GM18909 (cell line): ENCODE results near the gene CHD5.
"Not testable (repeated sequence)": the region's sequence is repeated elsewhere in the genome, so short reads cannot be mapped to it uniquely, and the experiment has no call there.

Experiments
- ATAC-seq: cut with Tn5 transposase; IDR thresholded peaks from one replicate; pipeline ENCODE4 v1.9.1; 2021; ENCODE audit warnings: mild to moderate bottlenecking; ENCODE audit not compliant: unreplicated experiment, poor library complexity

The CHD5 gene

DNA sequence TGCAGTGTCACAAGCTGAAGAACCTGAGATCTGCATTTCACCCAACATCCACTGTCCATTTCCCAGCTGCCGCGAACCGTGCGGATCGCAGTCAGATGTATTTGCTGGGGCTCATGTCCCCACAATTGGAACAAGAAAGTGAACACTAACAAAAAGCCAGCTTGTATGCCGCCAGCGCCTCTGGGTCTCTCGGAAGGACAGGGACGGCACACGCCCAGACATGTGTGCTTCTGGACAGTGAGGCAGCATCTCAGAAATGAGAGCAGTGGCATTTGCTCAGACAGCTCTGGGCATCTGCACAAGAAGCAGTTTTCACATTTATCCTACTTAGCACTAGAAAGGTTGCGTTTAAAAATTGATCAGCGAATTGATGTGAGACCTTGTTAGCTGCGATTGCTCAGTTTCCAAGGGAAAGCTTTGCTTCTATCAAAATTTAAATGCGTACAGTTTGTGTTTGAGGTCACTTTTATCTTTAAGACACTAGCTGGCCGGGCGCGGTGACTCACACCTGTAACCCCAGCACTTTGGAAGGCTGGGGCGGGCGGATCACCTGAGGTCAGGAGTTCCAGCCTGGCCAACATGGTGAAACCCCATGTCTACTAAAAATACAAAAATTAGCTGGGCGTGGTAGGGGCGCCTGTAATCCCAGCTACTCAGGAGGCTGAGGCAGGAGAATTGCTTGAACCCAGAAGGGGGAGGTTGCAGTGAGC lies 105.8 kb downstream of the CHD5 start:
- no peak for ATAC-seq

DNA sequence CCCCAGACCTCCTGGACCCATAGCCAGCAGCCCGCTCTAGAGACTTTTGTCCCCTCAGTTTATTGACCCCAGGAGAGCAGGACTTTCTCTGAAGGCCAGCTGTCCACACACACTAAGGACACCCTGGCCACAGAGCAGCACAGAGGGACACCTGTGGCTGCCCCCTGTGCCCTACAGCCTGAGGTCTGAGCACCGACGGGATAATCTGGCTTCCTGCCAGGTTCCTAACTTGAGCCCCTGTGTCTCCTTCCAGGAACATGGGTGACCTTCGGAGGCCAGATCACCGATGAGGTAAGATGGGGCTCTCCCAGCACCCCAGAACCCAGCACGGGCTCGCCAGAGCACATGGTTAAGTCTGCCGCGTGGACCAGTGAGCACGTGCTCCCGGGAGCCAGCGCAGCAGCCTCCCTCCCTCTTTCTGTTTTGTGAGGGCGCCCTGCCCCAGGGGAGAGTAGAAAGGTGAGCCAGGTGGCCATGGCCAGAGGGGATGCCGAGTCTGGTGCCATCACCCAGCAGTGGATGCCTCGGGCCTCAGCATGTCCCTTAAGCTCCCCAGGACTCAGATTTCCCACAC lies 106.6 kb downstream of the CHD5 start:
- ATAC-seq = no peak

DNA sequence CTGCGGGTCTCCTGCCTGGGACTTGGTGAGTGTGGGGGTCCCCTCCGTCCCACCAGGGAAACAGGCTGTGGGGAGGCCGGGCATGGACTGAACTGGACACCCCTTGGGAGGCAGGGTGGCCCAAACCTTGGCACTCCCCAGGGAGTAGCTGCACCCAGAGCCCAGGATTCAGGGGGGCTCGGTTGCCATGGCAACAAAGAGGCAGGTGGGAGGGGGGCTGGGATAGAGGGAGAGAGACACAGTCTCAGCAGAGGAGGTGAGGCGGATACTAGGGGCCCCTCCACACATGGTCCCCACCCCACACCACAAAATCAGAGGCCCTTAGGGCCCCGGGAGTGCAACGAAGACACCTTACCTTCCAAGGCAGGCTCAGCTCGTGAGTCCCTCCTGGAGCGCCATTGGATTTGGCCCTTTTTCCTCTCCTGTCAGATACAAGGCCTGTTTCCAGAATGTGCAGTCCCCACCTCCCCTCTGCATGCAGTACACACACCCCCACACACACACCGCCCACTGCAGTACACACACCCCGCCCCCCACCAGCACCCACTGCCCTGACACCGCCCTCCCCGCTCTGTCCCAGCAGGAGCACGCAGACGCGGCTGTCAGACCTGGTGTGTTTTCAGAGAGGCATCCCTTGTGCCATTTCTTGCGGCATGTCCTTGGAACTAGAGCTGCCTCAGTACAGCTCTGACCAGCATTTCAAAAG lies 107.2 kb downstream of the CHD5 start:
- no peak for ATAC-seq

DNA sequence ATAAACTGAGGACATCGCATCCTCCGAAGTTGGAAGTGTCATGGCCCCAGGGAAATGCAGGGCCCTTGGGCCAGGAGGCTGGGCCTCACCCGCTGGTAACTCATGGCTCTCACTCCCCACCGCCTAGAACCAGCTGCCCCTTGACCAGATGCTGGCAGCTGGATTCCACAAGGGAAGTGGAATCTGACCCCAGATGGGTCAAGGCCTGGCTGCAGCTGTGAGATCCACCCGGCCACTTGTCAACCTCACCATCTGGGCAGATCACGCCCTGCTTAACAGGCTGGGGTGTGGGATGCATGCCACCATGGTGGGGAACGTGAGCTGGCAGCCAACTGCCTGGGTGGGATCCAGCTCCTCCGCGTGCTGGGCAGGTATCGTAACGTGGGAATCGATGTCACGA lies 108.9 kb downstream of the CHD5 start:
- ATAC-seq = no peak

DNA sequence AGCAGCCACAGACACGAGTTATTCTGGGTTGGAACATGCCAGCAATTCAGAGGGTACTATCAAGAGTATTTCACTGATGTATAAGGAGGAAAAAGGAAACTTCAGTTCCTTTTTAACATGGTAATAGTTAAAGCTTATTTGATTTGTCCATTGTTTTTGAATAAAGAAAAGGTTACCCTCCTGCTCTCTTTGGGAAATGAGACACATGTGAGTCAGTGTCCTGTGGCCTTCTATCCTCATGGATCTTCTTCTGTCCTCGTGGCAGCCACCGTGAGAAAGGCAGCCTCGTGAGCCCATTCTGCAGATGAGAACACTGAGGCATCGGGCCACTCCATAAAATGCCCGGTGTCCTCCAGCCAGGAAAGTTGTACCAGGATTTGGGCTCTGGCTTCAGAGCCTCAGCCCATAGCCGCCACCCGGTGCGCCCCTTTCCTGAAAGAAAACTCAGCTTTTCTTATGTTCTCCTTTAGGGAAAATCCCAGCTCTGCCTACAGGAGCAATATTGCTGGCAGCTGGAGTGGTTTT lies 109.6 kb downstream of the CHD5 start:
- ATAC-seq = no peak

DNA sequence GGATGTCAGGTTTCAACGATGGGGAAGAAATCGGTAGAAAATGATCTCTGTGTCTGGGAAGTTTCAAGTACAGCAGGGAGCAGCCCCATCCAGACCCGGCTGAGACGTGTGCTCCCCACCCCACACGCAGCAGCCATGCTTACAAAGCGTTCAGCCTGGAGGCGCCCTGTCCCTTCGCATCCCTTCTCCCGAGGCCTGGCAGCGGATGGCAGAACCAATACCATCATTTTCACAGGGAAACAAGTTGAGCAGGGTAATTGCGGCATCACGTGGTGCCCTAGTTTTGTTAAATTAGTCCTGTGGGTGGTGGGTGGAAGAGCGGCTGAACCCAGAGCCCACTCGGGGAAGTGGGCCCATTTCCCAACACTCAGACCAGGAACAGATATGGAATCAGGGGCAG lies 110.5 kb downstream of the CHD5 start:
- no peak for ATAC-seq

DNA sequence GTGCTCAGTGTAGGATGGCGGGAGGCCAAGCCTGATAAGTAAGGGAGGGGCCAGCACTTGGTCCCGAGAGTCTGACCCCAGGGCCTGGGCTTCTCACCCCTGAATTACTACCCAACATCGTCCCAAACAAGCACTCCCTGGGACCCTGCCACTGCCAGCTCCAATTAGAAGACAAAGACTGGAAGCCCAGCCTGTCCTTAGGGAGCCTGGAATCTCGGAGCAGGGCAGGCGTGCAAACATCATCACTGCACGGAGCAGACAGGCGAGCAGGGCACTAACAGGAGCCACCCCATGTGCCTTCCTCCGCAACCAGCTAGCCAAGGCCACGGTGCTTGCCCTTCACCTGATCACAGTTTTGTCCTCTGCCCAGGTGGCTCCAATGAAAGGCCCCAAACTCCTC lies 111.2 kb downstream of the CHD5 start:
- no peak for ATAC-seq

DNA sequence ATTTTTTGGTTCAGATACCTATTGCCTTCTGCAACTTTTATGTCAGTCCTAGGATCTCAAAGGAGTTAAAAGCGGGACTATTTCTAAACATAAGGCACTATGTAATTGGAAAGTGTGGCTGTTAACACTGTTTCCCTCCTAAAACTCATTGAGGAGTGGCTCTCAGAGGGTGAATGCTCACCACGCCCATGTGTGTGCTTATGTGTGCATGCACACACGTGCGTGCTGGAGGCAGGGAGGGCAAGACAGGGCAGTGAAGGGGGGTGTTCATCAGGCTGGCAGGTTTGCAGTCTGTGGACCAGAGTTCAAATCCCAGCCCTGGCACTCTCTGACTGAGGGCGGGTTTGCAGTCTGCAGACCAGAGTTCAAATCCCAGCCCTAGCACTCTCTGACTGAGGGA lies 112.0 kb downstream of the CHD5 start:
- ATAC-seq = no peak

DNA sequence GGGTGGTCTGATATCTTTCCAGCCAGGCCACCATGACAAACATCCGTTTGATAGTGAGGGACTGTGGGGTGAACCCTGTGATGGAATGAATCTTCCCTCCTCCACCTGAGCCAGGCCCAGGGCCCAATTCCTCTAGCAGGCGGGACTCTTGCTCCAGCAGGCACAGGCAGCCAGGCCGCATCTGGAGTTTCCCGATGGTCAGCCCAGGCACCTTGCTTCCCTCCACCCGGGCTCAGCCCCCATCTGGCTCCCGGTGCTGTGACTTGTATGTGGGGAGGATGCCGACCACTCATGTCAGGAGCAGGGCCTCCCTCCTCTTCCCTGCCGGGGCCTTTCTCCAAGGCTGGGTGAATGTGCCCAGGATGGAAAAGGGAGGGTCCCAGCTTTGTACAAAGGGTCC lies 113.4 kb downstream of the CHD5 start:
- no peak for ATAC-seq

DNA sequence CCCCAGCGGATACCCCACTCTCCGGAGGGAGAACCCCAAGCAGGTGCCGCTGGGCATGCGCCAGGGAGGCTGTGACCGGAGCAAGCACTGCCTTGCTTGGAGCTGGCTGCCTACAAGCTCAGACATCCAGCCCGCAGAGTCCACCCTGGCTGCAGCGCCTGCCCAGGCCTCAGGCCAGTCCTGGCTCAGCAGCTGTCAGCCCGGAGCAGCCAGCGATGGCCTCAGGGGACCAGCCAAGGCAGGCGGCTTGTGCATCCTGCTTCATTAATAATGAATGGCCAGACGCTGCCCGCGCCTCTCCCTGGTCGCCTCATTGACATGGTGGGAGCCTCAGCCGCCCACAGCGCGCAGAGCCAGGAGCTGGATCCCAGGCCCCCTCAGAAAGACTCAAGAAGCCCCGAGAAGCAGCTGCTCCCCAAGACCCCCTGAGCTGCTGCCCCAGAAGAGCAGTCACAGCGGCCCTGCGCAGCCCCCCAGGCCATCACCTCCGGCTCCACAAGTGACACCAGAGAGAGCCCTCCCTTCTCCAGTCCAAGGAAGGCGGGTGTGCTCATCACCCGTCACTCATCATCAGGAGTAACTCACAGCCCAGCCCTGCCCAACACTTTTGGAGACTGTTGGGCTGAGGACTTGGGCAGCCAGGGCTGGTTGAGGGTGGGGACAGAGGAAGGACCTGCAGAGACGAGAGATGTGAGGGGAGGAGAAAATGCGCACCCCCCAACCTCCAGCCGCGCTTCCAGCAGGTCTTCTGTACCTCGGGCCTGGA lies 114.8 kb downstream of the CHD5 start:
- ATAC-seq = no peak

DNA sequence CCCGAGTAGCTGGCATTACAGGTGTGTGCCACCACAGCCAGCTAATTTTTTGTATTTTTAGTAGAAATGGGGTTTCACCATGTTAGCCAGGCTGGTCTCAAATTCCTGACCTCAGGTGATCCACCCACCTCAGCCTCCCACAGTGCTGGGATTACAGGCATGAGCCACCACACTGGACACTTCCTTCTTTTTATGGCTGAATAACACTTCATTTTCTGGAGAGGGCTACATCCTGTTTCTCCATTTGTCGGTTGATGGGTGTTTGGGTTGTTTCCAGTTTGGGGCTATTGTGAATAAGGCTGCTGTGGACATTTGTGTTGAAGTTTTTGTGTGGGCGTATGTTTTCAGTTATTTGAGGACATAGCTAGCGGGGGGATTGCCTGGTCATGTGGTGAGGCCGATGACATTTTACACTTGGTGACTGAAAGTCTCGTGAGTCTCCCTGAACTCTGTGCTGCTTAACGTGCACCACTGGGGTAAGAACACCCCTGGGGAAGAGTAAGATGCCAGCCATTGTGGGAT lies 116.5 kb downstream of the CHD5 start:
- ATAC-seq = not testable (repeated sequence)

DNA sequence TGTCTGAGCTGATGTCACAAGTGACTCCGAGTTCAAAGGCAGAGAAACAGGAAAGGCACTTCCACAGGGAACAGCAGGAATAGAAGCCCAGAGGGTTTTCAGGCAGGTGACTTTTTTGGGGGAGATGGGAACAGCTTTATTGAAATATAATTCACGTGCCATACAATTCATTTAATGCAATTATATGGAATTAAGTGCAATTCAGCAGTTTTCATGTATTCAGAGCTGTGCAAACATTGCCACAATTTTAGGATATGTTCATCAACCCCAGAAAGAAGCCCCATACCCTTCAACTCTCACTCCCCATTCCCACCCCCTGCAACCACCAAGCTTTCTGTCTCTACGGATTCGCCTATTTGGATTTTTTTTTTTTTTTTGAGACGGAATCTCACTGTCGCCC lies 117.5 kb downstream of the CHD5 start:
- no peak for ATAC-seq

DNA sequence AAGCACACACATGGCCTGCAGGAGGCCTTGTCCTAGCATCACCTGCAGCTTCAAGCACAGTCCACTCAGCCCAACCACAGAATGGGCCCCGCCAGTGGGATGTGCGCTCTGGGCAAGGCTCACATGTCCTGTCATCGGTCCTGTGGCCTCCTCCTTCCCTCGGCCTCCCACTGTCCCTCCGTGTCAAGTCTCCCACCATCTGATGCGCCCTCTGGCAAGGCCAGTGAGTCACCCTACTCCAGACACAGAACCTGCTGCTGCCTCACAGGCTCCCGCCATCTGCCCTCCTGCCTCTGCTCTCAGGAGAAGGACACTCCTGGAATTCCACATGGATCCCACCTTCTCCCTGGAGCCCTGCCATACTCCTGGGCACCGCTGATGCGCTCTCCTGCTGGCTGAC lies 120.3 kb downstream of the CHD5 start:
- no peak for ATAC-seq

DNA sequence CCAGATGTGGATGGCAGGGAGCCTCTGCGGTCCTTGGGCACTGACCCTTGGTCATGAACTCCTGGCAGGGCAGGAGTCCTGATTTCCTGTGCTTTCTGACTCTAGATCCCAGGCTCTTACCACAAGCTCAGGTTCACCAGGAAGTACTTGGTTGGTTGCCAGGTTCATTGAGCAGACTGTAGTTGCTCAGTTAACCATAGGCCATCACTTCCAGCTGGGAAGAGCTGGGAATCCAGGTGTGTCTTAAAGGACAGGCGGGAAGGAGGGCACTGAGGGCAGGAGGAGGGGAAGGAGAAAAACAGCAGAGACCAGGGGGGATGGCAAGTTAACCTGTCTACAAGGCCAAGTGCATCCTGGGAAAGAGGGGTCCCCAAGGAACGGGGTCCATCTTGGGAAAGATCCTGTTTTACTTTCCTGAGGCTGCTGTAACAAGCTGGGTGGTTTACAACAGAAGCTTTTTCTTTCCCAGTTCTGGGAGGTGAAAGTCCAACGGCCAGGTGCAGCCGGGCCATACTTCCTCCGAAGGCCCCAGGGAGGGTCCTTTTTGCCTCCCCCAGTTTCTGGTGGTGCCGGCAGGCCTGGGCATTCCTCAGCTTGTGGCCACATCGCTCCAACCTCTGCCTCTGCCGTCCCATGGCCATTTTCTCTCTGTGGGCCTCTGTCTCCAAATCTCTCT lies 122.8 kb downstream of the CHD5 start:
- ATAC-seq = no peak

DNA sequence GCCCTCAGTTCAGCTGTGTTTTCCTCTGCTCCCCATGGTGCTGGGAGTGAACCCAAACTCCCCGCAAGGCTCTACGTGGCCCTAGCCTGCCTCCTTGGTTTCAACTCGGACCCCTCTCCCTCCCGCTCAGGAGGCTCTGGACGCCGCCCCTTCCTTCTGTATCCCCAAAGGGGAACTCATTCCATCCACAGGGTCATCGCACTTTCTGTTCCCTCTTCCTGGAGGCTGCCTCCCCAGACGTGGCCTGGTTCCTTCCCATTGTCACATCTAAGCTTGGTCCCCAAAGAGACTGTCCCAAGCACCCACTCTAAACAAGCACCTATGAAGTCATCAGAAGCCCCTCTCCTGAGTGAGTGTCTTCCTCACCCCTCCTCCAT lies 123.6 kb downstream of the CHD5 start:
- ATAC-seq = no peak

DNA sequence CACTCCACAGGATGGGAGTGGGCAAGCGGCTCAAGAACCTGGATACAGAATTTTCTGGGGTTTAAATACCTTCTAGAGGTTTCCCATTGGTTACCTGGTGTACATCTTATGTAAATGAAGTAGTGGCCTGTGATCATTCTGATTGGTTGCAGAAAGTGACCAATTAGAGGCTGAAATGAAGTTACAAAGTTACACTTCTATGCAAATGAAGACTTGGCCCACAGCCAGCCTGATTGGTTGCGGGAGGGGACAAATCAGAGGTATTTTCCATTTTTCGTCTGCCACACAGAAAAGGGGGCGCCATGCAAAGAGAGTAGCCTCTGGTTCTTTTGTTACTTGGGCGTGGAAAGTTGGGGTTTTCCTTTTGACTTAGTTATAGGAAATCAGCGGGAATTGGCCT lies 125.5 kb downstream of the CHD5 start:
- no peak for ATAC-seq

DNA sequence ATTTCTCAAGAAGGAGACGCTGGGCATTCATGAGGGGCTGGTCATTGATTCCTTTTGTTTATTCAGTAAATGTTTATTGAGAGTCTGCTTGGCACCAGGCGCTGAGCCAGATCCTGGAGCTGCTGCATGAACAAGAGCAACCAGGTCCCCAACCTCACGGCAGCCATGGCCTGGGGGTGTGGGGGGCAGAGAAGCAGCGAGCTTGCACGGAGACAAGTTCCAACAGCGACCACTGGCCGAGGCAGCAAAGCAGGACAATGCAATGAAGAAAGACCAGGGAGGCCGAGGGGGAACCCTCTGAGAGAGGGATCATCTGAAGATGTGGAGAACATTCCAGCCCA lies 126.9 kb downstream of the CHD5 start:
- ATAC-seq = no peak

DNA sequence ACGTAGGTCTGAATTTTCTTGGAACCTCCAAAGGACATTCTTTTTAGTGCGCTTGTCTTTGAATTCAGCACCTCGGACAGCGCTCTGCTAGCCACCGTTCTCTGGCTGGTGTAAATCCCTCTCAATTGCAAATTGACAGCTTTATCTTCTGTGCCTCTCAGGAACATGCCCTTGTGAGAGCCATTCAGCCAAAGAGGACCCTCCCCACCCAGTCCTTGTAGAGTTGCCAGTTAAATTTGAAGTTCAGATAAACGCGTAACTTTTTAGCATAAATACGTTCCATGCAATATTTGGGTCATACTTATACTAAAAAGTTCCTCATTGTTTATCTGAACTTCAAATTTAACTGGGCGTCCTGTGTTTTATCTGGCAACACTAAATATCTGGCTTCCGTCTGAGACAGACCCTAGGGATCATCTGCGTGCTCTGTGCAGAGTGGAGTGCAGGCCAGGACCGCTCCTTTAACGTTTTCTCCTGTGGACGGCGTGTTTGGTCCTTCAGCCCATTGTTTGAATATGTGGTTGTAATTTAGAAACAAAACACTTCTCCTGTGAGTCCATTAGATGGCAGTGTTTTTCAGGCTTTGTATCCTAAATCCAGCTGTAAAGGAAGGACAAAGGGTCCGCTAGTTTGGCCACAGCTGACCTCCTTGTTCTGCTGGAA lies 127.4 kb downstream of the CHD5 start:
- ATAC-seq = no peak
